WTC11 (cell line): ENCODE results near the gene CMTM4. TPM values are rescaled to one million over a fixed set of nuclear protein-coding genes. Genes with fewer than 3 reads are reported as not detected.

Experiments used
- ATAC-seq: fragments of 200-7000 bp; cut with Tn5 transposase; 2 replicates; pipeline ENCODE4 v1.10.0; 2021; ENCODE audit warnings: mild to moderate bottlenecking, moderate library complexity
- CTCF ChIA-PET: fragments of 300-600 bp; sonication (Branson Sonifier 250); formaldehyde crosslinking; loops from one replicate; lab custom pipeline; 2021; ENCODE audit warnings: antibody characterized with exemption; lab: Charles Lee
- POLR2A ChIA-PET: fragments of 350-600 bp; sonication (Branson Sonifier 250); formaldehyde crosslinking; loops from one replicate; lab custom pipeline; 2021; ENCODE audit warnings: antibody characterized with exemption; lab: Charles Lee
- DNase-seq: peaks from one replicate; pipeline ENCODE4 v3.0.0; 2021; ENCODE audit warnings: low spot score
- H3K27ac Mint-ChIP-seq: 2 replicates; pipeline ENCODE4 v1.8.0; 2021; ENCODE audit warnings: mixed read lengths
- H3K27me3 Mint-ChIP-seq: 2 replicates; pipeline ENCODE4 v1.8.0; 2021; ENCODE audit warnings: low read depth, mild to moderate bottlenecking, moderate library complexity, mixed read lengths
- H3K36me3 Mint-ChIP-seq: 2 replicates; pipeline ENCODE4 v1.8.0; 2021; ENCODE audit warnings: mixed read lengths
- H3K4me1 Mint-ChIP-seq: 2 replicates; pipeline ENCODE4 v1.8.0; 2022; ENCODE audit warnings: mixed read lengths
- H3K4me3 Mint-ChIP-seq: 2 replicates; pipeline ENCODE4 v1.8.0; 2021; ENCODE audit warnings: mild to moderate bottlenecking, moderate library complexity, mixed read lengths
- H3K9me3 Mint-ChIP-seq: 2 replicates; pipeline ENCODE4 v1.8.0; 2021; ENCODE audit warnings: mixed read lengths
- AFF4 ChIP-seq: sonication (generic); formaldehyde crosslinking; IDR thresholded peaks from 2 replicates; pipeline ENCODE4 v1.8.1; 2023; ENCODE audit warnings: mild to moderate bottlenecking, missing genetic modification reagents, borderline replicate concordance
- ATF1 ChIP-seq: sonication (generic); formaldehyde crosslinking; IDR thresholded peaks from 2 replicates; pipeline ENCODE4 v1.8.1; 2023; ENCODE audit warnings: mild to moderate bottlenecking, moderate library complexity, missing genetic modification reagents
- CREM ChIP-seq: sonication (generic); formaldehyde crosslinking; IDR thresholded peaks from 2 replicates; pipeline ENCODE4 v1.8.1; 2022; ENCODE audit warnings: mild to moderate bottlenecking, missing genetic modification reagents, moderate library complexity
- ELF4 ChIP-seq: sonication (generic); formaldehyde crosslinking; IDR thresholded peaks from 2 replicates; pipeline ENCODE4 v1.8.1; 2022; ENCODE audit warnings: low read depth, mild to moderate bottlenecking, moderate library complexity, missing genetic modification reagents
- ERG ChIP-seq: fragments of 250-450 bp; sonication (Bioruptor Pico); IDR thresholded peaks from 2 replicates; pipeline ENCODE4 v1.8.0; 2021; ENCODE audit warnings: mild to moderate bottlenecking
- GTF2I ChIP-seq: fragments of 250-450 bp; sonication (Bioruptor Pico); conservative IDR thresholded peaks from 2 replicates; pipeline ENCODE4 v1.4.0; 2021; ENCODE audit warnings: mild to moderate bottlenecking
- JUN ChIP-seq: sonication (generic); formaldehyde crosslinking; IDR thresholded peaks from 2 replicates; pipeline ENCODE4 v1.8.0; 2023; ENCODE audit warnings: mild to moderate bottlenecking, missing genetic modification reagents
- MLX ChIP-seq: sonication (generic); formaldehyde crosslinking; IDR thresholded peaks from 2 replicates; pipeline ENCODE4 v1.8.1; 2023; ENCODE audit warnings: mild to moderate bottlenecking, missing genetic modification reagents, moderate library complexity
- MXD4 ChIP-seq: fragments of 250-450 bp; sonication (Bioruptor Pico); IDR thresholded peaks from 2 replicates; pipeline ENCODE4 v1.8.0; 2021; ENCODE audit warnings: mild to moderate bottlenecking, moderate library complexity, borderline replicate concordance
- PREB ChIP-seq: sonication (generic); formaldehyde crosslinking; IDR thresholded peaks from 2 replicates; pipeline ENCODE4 v1.8.1; 2022; ENCODE audit warnings: mild to moderate bottlenecking, missing genetic modification reagents, moderate library complexity, borderline replicate concordance
- RORB ChIP-seq: fragments of 250-450 bp; sonication (Bioruptor Pico); IDR thresholded peaks from 2 replicates; pipeline ENCODE4 v1.9.0; 2021; ENCODE audit warnings: mild to moderate bottlenecking
- SMAD3 ChIP-seq: sonication (generic); formaldehyde crosslinking; IDR thresholded peaks from 2 replicates; pipeline ENCODE4 v1.8.0; 2022; ENCODE audit warnings: missing genetic modification reagents, mild to moderate bottlenecking, borderline replicate concordance
- SOX15 ChIP-seq: fragments of 250-450 bp; sonication (Bioruptor Pico); IDR thresholded peaks from 2 replicates; pipeline ENCODE4 v1.9.0; 2021; ENCODE audit warnings: mild to moderate bottlenecking
- TEAD1 ChIP-seq: sonication (generic); formaldehyde crosslinking; IDR thresholded peaks from 2 replicates; pipeline ENCODE4 v1.8.0; 2022; ENCODE audit warnings: mild to moderate bottlenecking, missing genetic modification reagents
- USF2 ChIP-seq: sonication (generic); formaldehyde crosslinking; IDR thresholded peaks from 2 replicates; pipeline ENCODE4 v1.8.1; 2023; ENCODE audit warnings: mild to moderate bottlenecking, missing genetic modification reagents, moderate library complexity
- ZNF219 ChIP-seq: sonication (generic); formaldehyde crosslinking; IDR thresholded peaks from 2 replicates; pipeline ENCODE4 v1.8.0; 2023; ENCODE audit warnings: missing genetic modification reagents, mild to moderate bottlenecking, borderline replicate concordance
- ZNF232 ChIP-seq: sonication (generic); formaldehyde crosslinking; IDR thresholded peaks from 2 replicates; pipeline ENCODE4 v1.8.0; 2022; ENCODE audit warnings: mild to moderate bottlenecking, missing genetic modification reagents
- ZNF416 ChIP-seq: fragments of 250-450 bp; sonication (Bioruptor Pico); IDR thresholded peaks from 2 replicates; pipeline ENCODE4 v1.9.0; 2021; ENCODE audit warnings: mild to moderate bottlenecking, inconsistent platforms
- ZNF512 ChIP-seq: sonication (generic); formaldehyde crosslinking; IDR thresholded peaks from 2 replicates; pipeline ENCODE4 v1.8.1; 2022; ENCODE audit warnings: missing genetic modification reagents, borderline replicate concordance
- ZNF532 ChIP-seq: fragments of 250-450 bp; sonication (Bioruptor Pico); IDR thresholded peaks from 2 replicates; pipeline ENCODE4 v1.9.0; 2021; ENCODE audit warnings: mild to moderate bottlenecking, borderline replicate concordance
- total RNA-seq: library from RNA; stranded (reverse); gene quantifications from 3 replicates; pipeline ENCODE4 v1.2.3, GENCODE V29; 2021

CMTM4 gene
- total RNA-seq, 1 experiment from 2014 or later = 56.2 TPM

GRCh38 chr16:66635406-66635805 lies 61.1 kb downstream of the CMTM4 start:
- peaks cover 37% of the 10 kb centered on the region for H3K36me3 Mint-ChIP-seq
- H3K27ac Mint-ChIP-seq = no peak overlapping the region; the same call in 1 of the 2 replicates
- H3K4me1 Mint-ChIP-seq = peaks cover 31% of the 10 kb centered on the region
- DNase-seq (no peak), ATAC-seq (no peak)
- H3K9me3 Mint-ChIP-seq = no peaks in the 10 kb centered on the region
- TF ChIP-seq PREB (no peak), USF2 (CRISPR knock-in tag) (no peak), MXD4 (CRISPR knock-in tag) (no peak), JUN (CRISPR knock-in tag) (no peak), SMAD3 (CRISPR knock-in tag) (no peak), ERG (no peak), AFF4 (CRISPR knock-in tag) (no peak), GTF2I (no peak), ZNF219 (CRISPR knock-in tag) (no peak)
- H3K4me3 Mint-ChIP-seq = no peak overlapping the region
- no peaks in the 10 kb centered on the region for H3K27me3 Mint-ChIP-seq
- ChIA-PET POLR2A (no interaction called here), CTCF (interaction anchor here (1.2 to 1.7 kb wide), 3 partner anchors 16 to 27 kb away, joined by 3 to 15 read pairs (median 5); no protein-coding TSS in a partner anchor)

- Mint-ChIP-seq H3K4me1 (peaks cover 27% of the 10 kb centered on the region), H3K36me3 (peaks cover 41% of the 10 kb centered on the region), H3K4me3 (no peak overlapping the region), H3K9me3 (no peaks in the 10 kb centered on the region), H3K27ac (no peak overlapping the region), H3K27me3 (no peaks in the 10 kb centered on the region)
- POLR2A ChIA-PET = no interaction called here
- ATAC-seq = no peak
- CTCF ChIA-PET = interaction anchor here (1.5 to 1.7 kb wide), 2 partner anchors 17 to 26 kb away, joined by 5 to 15 read pairs; no protein-coding TSS in a partner anchor
- no peak for DNase-seq
- TF ChIP-seq USF2 (CRISPR knock-in tag) (no peak), RORB (CRISPR knock-in tag) (no peak), ZNF416 (no peak), ZNF232 (CRISPR knock-in tag) (no peak), ELF4 (no peak), MLX (CRISPR knock-in tag) (no peak), SOX15 (CRISPR knock-in tag) (no peak), ZNF512 (no peak), ATF1 (CRISPR knock-in tag) (no peak), ZNF532 (no peak), TEAD1 (no peak), CREM (CRISPR knock-in tag) (no peak)
These were observed 61.9 kb downstream of the CMTM4 start for GRCh38 chr16:66634527-66635196.
